GM12878 (cell line): ENCODE data around the gene PI4K2A. TPM values are rescaled to one million over a fixed set of nuclear protein-coding genes. Genes with fewer than 3 reads are reported as not detected.

Source experiments
- ATAC-seq: fragments of 200-7000 bp; cut with Tn5 transposase; 3 replicates; pipeline ENCODE4 v1.9.1; 2020; ENCODE audit warnings: mild to moderate bottlenecking, moderate library complexity
- BruUV-seq: library from RNA; stranded (reverse); fragments of 400-500 nt; replicated peaks from 2 replicates; lab custom pipeline; 2021; lab: Mats Ljungman, UMichigan
- CTCF ChIA-PET: fragments of 300-600 bp; sonication (Branson Sonifier 250); formaldehyde crosslinking; extraction: SDS; loops from one replicate; lab custom pipeline; 2021; ENCODE audit warnings: inconsistent platforms; lab: Yijun Ruan, JAX
- POLR2A ChIA-PET: fragments of 350-600 bp; formaldehyde crosslinking; extraction: SDS; loops from one replicate; lab custom pipeline; 2021; ENCODE audit warnings: inconsistent platforms; lab: Charles Lee
- RAD21 ChIA-PET: fragments of 300-600 bp; sonication (Branson Sonifier 250); formaldehyde crosslinking; loops from one replicate; lab custom pipeline; 2023; ENCODE audit warnings: antibody characterized with exemption; ENCODE audit not compliant: unreplicated experiment; lab: Charles Lee
- SMC1A ChIA-PET: fragments of 300-600 bp; sonication (Branson Sonifier 250); formaldehyde crosslinking; loops from one replicate; lab custom pipeline; 2023; ENCODE audit not compliant: unreplicated experiment, uncharacterized antibody; lab: Charles Lee
- DNase-seq: peaks from one replicate; pipeline ENCODE4 v3.0.0-alpha.2; 2011; ENCODE audit warnings: low read depth, low spot score
- FAIRE-seq: peaks from 3 replicates; lab custom pipeline; 2011; peaks lifted over from hg19 to GRCh38; lab: Jason Lieb, UNC
- H2AFZ ChIP-seq: 2 replicates; pipeline ENCODE4 v1.6.0; 2011; ENCODE audit warnings: low read depth, low read length, control low read depth; ENCODE audit not compliant: control insufficient read depth
- H3K27ac ChIP-seq: 2 replicates; pipeline ENCODE4 v1.5.1; 2011; ENCODE audit warnings: control low read depth; ENCODE audit not compliant: control insufficient read depth, insufficient read depth
- H3K27me3 ChIP-seq, 2 experiments: replicated peaks in 1 of 2; 2 replicates each; pipeline versions ENCODE4 v1.6.0 to v1.6.1; 2011; ENCODE audit warnings: low read length in 1 of 2; ENCODE audit not compliant: control insufficient read depth in 2 of 2, insufficient read depth in 2 of 2
- H3K36me3 ChIP-seq, 2 experiments: 2 replicates each; pipeline ENCODE4 v1.5.1; 2011; ENCODE audit warnings: low read length in 1 of 2; ENCODE audit not compliant: control insufficient read depth in 2 of 2, insufficient read depth in 2 of 2
- H3K4me1 ChIP-seq: 2 replicates; pipeline ENCODE4 v1.6.1; 2011; ENCODE audit warnings: mild to moderate bottlenecking, low read length, moderate library complexity, mixed read lengths; ENCODE audit not compliant: control insufficient read depth, insufficient read depth
- H3K4me2 ChIP-seq: 2 replicates; pipeline ENCODE4 v1.6.0; 2011; ENCODE audit warnings: control low read depth; ENCODE audit not compliant: control insufficient read depth, insufficient read depth
- H3K4me3 ChIP-seq: fragments of 200-600 bp; sonication (generic); 2 replicates; pipeline ENCODE4 v1.5.1; 2016
- H3K79me2 ChIP-seq: 2 replicates; pipeline ENCODE4 v1.6.0; 2011; ENCODE audit warnings: low read length; ENCODE audit not compliant: control insufficient read depth, insufficient read depth
- H3K9ac ChIP-seq: 2 replicates; pipeline ENCODE4 v1.8.0; 2011; ENCODE audit warnings: low read length, control low read depth, mixed read lengths; ENCODE audit not compliant: control insufficient read depth, insufficient read depth
- H3K9me3 ChIP-seq: replicated peaks from 3 replicates; pipeline ENCODE4 v1.5.1; 2011; ENCODE audit warnings: mild to moderate bottlenecking, low read length; ENCODE audit not compliant: control insufficient read depth, insufficient read depth
- H4K20me1 ChIP-seq: 2 replicates; pipeline ENCODE4 v1.6.0; 2011; ENCODE audit not compliant: control insufficient read depth, insufficient read depth
- CBFB ChIP-seq: IDR thresholded peaks from 2 replicates; pipeline ENCODE4 v1.6.1; 2016; ENCODE audit warnings: antibody characterized with exemption, low read depth
- CEBPB ChIP-seq, 2 experiments: fragments of 150-350 bp in 1 of 2; IDR thresholded peaks; 2 replicates each; pipeline ENCODE4 v1.6.1; 2012 to 2014; ENCODE audit warnings: low read depth in 2 of 2, low read length in 2 of 2, borderline replicate concordance in 1 of 2, inconsistent platforms in 1 of 2
- E2F8 ChIP-seq: fragments of 450-650 bp; IDR thresholded peaks from 2 replicates; pipeline ENCODE4 v1.6.1; 2018; ENCODE audit warnings: mild to moderate bottlenecking, low read depth, moderate library complexity; ENCODE audit not compliant: partially characterized antibody
- EP300 ChIP-seq, 2 experiments: fragments of 150-350 bp in 1 of 2; IDR thresholded peaks; 2 replicates each; pipeline ENCODE4 v1.6.1; 2011 to 2012; ENCODE audit warnings: low read depth in 2 of 2, low read length in 2 of 2, borderline replicate concordance in 1 of 2, improper control_type of control experiment in 1 of 2, inconsistent platforms in 1 of 2; ENCODE audit not compliant: control insufficient read depth in 1 of 2
- FOS ChIP-seq: IDR thresholded peaks from 3 replicates; pipeline ENCODE4 v1.6.1; 2011; ENCODE audit warnings: borderline replicate concordance; ENCODE audit not compliant: insufficient read length; ENCODE audit errors: extremely low read depth
- LARP7 ChIP-seq: fragments of 450-650 bp; IDR thresholded peaks from 2 replicates; pipeline ENCODE4 v1.6.1; 2017; ENCODE audit warnings: mild to moderate bottlenecking
- NFIC ChIP-seq: IDR thresholded peaks from 2 replicates; pipeline ENCODE4 v1.6.1; 2012; ENCODE audit warnings: low read depth, mild to moderate bottlenecking, inconsistent platforms, low read length, moderate library complexity
- SRF ChIP-seq, 2 experiments: IDR thresholded peaks; 2 replicates each; pipeline ENCODE4 v1.6.1; 2011; ENCODE audit warnings: low read depth in 2 of 2, low read length in 2 of 2, mild to moderate bottlenecking in 1 of 2, moderate library complexity in 1 of 2
- STAT1 ChIP-seq: fragments of 450-650 bp; conservative IDR thresholded peaks from 2 replicates; pipeline ENCODE4 v1.6.1; 2014; ENCODE audit warnings: antibody characterized with exemption, mild to moderate bottlenecking
- WRNIP1 ChIP-seq: IDR thresholded peaks from 2 replicates; pipeline ENCODE4 v1.6.1; 2011; ENCODE audit warnings: low read depth, low read length, improper control_type of control experiment, borderline replicate concordance
- ZNF622 ChIP-seq: fragments of 450-650 bp; IDR thresholded peaks from 2 replicates; pipeline ENCODE4 v1.6.1; 2017; ENCODE audit warnings: mild to moderate bottlenecking, inconsistent platforms
- ZZZ3 ChIP-seq: IDR thresholded peaks from 2 replicates; pipeline ENCODE4 v1.6.1; 2011; ENCODE audit warnings: low read depth; ENCODE audit not compliant: control insufficient read depth, insufficient read length
- WGBS: methylation state at CpG from one replicate; pipeline ENCODE4 v1.1.6; 2016; ENCODE audit warnings: low lambda C conversion rate; ENCODE audit not compliant: insufficient replicate concordance, insufficient coverage; ENCODE audit errors: missing lambda C conversion rate; 5-methylcytosine and 5-hydroxymethylcytosine counted together
- in situ Hi-C: fragments of 300-500 bp; cut with MboI; formaldehyde crosslinking; loops from 9 replicates; pipeline ENCODE4 v1.14.3; 2018; ENCODE audit warnings: mixed read lengths
- intact Hi-C: fragments of 100-400 bp; cut with micrococcal nuclease; formaldehyde crosslinking; loops from one replicate; pipeline ENCODE4 v1.14.2; 2022; ENCODE audit not compliant: unreplicated experiment
- polyA plus RNA-seq, 11 experiments: library from polyadenylated mRNA; depleted of rRNA in 4 of 11; unstranded in 6 of 11; stranded (reverse) in 5 of 11; fragments of >200 nt; fragmentation: Nextera tagmentation in 4 of 11; fragmentation: Illumina TruSeq in 1 of 11; extraction: Ambion mirVana in 4 of 11; extraction: Trizol in 1 of 11; gene quantifications; 1 replicate in 1 of 11; 2 replicates in 10 of 11; pipeline versions ENCODE4 v1.2.1 to v1.2.3, GENCODE V29; 2011 to 2016; ENCODE audit warnings: inconsistent platforms in 2 of 11, missing spikeins in 2 of 11, low read depth in 1 of 11
- total RNA-seq, 4 experiments: library from RNA; depleted of rRNA in 3 of 4; stranded (reverse); fragments of >200 nt in 3 of 4; fragmentation: Illumina TruSeq in 1 of 4; extraction: Trizol in 1 of 4; gene quantifications; 2 replicates each; pipeline versions ENCODE4 v1.2.1 to v1.2.3, GENCODE V29; 2013 to 2021
- TF ChIP-seq, protein P1 (sequence below): fragments of 450-650 bp; IDR thresholded peaks from 2 replicates; pipeline ENCODE4 v1.6.1; 2016; ENCODE audit warnings: mild to moderate bottlenecking

The PI4K2A gene
- total and polyA plus RNA-seq, 10 of the 15 experiments (the other 5 are each of a cell fraction or from before 2014, with no cell fraction given) = 1.5 to 14.5 (median 10.0) TPM

- Histone ChIP-seq H4K20me1 (no peaks in the 10 kb centered on the region), H3K4me3 (peak overlapping the region; percentile 74; the same call in 1 of the 2 replicates), H3K79me2 (no peaks in the 10 kb centered on the region), H3K4me2 (peak overlapping the region; percentile 97), H3K36me3 (no peaks in the 10 kb centered on the region), H3K9ac (no peak overlapping the region; the same call in 1 of the 2 replicates), H3K9me3 (no peaks in the 10 kb centered on the region), H3K4me1 (peaks cover 3% of the 10 kb centered on the region; the same call in 1 of the 2 replicates), H3K27ac (no peak overlapping the region), H2AFZ (no peak overlapping the region), H3K27me3 (peaks cover 0 to 2% of the 10 kb centered on the region in 2 experiments; a peak in 1 of 4 replicates)
- ChIA-PET RAD21 (no interaction called here), POLR2A (interaction anchor here (2.3 kb wide), 1 partner anchor 29 kb away, joined by 6 read pairs; the partner anchor contains the start of gene AVPI1), SMC1A (no interaction called here), CTCF (interaction anchor here (1.3 to 14.9 kb wide), 3 partner anchors 11 to 39 kb away, joined by 3 to 416 read pairs (median 8); partner anchors contain the start of gene ZFYVE27)
- BruUV-seq = no TSS peak
- intact Hi-C loops (no loop called here), in situ Hi-C loops (no loop called here)
- 91% methylated on average over 8 of the region's 8 CpGs for WGBS
- TF ChIP-seq EP300 (IDR thresholded peaks at IDR 0.05; ENCODE audit: borderline replicate concordance in 1 of 2, control insufficient read depth in 1 of 2, low read depth in 2 of 2, low read length in 2 of 2) (no peak), ZNF622 (no peak), NFIC (no peak), CBFB (no peak), LARP7 (no peak), E2F8 (no peak), STAT1 (no peak), WRNIP1 (no peak), SRF (IDR thresholded peaks at IDR 0.05; ENCODE audit: low read depth in 2 of 2, low read length in 2 of 2) (no peak), FOS (no peak), CEBPB (IDR thresholded peaks at IDR 0.05; ENCODE audit: borderline replicate concordance in 1 of 2, low read depth in 2 of 2, low read length in 2 of 2) (no peak), ZZZ3 (no peak)
- TF ChIP-seq, protein P1, sequence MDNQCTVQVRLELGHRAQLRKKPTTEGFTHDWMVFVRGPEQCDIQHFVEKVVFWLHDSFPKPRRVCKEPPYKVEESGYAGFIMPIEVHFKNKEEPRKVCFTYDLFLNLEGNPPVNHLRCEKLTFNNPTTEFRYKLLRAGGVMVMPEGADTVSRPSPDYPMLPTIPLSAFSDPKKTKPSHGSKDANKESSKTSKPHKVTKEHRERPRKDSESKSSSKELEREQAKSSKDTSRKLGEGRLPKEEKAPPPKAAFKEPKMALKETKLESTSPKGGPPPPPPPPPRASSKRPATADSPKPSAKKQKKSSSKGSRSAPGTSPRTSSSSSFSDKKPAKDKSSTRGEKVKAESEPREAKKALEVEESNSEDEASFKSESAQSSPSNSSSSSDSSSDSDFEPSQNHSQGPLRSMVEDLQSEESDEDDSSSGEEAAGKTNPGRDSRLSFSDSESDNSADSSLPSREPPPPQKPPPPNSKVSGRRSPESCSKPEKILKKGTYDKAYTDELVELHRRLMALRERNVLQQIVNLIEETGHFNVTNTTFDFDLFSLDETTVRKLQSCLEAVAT = no peak
- no peak for ATAC-seq
- no peak for DNase-seq
- no peak for FAIRE-seq
These were observed 74.9 kb downstream of the PI4K2A start for GRCh38 chr10:97715259-97715874.
